Cardiac fibroblast (primary cell): ENCODE measurements around the gene PBX3.

ENCODE experiments used
- DNase-seq, 2 donors: peaks; one replicate each; pipeline versions ENCODE4 v3.0.0 to v3.0.0-alpha.2; 2010; ENCODE audit warnings: low read depth in 2 of 2
- H3K4me3 ChIP-seq, 2 donors: replicated peaks in 1 of 2; 1 replicate in 1 of 2; 2 replicates in 1 of 2; pipeline ENCODE4 v1.5.1; 2011; ENCODE audit warnings: low read depth in 2 of 2, low read length in 2 of 2, mild to moderate bottlenecking in 2 of 2, moderate library complexity in 1 of 2
- CTCF ChIP-seq: IDR thresholded peaks from one replicate; pipeline ENCODE4 v1.5.1; 2011; ENCODE audit warnings: low read depth, mild to moderate bottlenecking, low read length, inconsistent platforms

PBX3 gene

GRCh38 chr9:125959951-125960619 lies 212.9 kb downstream of the PBX3 start:
- H3K4me3 ChIP-seq, result no peak overlapping the region
- peak in 1 of 2 donors; percentile 9 for DNase-seq
- TF ChIP-seq CTCF, result no peak

GRCh38 chr9:125960626-125961025 lies 213.5 kb downstream of the PBX3 start:
- DNase-seq, result no peak
- no peak for TF ChIP-seq CTCF
- no peak overlapping the region for H3K4me3 ChIP-seq

- DNase-seq, result no peak
- no peak for TF ChIP-seq CTCF
- no peak overlapping the region for H3K4me3 ChIP-seq
Observed at GRCh38 chr9:125961072-125961471, 213.9 kb downstream of the PBX3 start.

- no peak for TF ChIP-seq CTCF
- H3K4me3 ChIP-seq, result no peak overlapping the region
- DNase-seq, result no peak
Observed at GRCh38 chr9:125963932-125964331, 216.8 kb downstream of the PBX3 start.

- no peak for DNase-seq
- TF ChIP-seq CTCF, result no peak
- no peak overlapping the region for H3K4me3 ChIP-seq
Observed at GRCh38 chr9:125964702-125965225, 217.6 kb downstream of the PBX3 start.

GRCh38 chr9:125965477-125965876 lies 218.3 kb downstream of the PBX3 start:
- no peak overlapping the region for H3K4me3 ChIP-seq
- DNase-seq, result no peak
- no peak for TF ChIP-seq CTCF

- no peak overlapping the region for H3K4me3 ChIP-seq
- no peak for DNase-seq
- TF ChIP-seq CTCF, result no peak
Observed at GRCh38 chr9:125966466-125966865, 219.3 kb downstream of the PBX3 start.
